NK-92 treated with Interleukin-12 subunit alpha and Interleukin-12 subunit beta, amount 100 ng/mL, for 24 hours (cell line): ENCODE data around the gene GDF3.
"Not testable (repeated sequence)": the region's sequence is repeated elsewhere in the genome, so short reads cannot be mapped to it uniquely, and the experiment has no call there.

ENCODE experiments used
- DNase-seq: peaks from one replicate; lab custom pipeline; 2025; lab: John Stamatoyannopoulos, UW

GDF3 gene

GRCh38 chr12:7667125-7667524, 28.4 kb downstream of the GDF3 start:
- no peak for DNase-seq

DNA sequence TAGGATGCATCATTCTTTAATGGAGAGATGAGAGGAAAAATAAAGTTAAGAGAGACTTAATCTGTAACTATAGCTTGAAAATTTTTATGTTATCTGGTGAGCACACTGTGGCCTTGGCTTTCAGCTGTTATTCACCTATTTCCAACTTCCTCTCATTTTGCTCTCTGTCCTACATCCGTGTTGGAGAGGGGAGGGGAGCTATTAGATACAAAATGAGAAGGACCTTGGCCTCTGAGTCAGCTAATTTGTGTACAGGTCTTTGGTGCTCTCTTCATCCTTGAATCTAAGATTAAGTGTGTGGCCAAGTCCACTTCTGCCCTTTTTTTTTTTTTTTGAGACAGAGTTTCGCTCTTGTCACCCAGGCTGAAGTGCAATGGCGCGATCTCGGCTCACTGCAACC, 29.0 kb downstream of the GDF3 start:
- DNase-seq: no peak

- DNase-seq: no peak
These were observed 33.8 kb downstream of the GDF3 start for GRCh38 chr12:7661741-7662140.

GRCh38 chr12:7656121-7656520, 39.5 kb downstream of the GDF3 start:
- no peak for DNase-seq

DNA sequence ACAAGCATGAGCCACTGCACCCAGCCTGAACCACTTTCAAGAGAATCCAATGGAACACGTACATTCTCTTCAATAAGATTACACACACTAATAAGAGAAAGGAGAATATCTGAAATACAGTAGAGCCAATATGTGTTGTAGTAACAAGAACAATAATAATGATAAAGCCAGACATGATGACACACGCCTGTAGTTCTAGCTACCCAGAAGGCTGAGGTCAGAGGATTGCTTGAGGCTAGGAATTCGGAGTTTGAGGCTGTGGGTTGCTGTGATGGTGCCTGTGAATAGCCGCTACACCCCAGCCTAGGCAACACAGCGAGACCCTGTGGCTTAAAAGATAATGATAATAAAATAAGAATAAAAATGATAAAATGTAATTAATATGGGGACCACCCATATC, 45.5 kb downstream of the GDF3 start:
- DNase-seq: no peak

DNA sequence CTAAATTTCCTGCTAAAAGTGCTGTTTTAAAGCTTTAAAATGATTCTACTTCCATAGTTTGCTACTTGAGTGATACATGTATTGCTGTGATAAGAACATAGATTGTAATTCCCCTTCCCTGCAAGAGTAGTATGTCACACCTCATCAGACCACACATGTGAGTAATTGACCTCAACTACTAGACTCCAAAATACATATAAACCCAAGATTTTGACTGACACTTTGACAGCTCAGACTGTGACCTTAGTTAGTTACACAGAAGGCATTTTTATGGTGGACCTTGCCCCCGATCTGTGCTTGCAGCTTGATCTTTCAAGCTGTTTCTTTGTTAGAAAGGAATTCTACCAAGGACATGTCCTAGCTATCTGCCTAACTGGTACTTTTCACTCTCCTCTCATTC, 48.5 kb downstream of the GDF3 start:
- no peak for DNase-seq

- no peak for DNase-seq
These were observed 49.4 kb downstream of the GDF3 start for GRCh38 chr12:7646178-7646475.

DNA sequence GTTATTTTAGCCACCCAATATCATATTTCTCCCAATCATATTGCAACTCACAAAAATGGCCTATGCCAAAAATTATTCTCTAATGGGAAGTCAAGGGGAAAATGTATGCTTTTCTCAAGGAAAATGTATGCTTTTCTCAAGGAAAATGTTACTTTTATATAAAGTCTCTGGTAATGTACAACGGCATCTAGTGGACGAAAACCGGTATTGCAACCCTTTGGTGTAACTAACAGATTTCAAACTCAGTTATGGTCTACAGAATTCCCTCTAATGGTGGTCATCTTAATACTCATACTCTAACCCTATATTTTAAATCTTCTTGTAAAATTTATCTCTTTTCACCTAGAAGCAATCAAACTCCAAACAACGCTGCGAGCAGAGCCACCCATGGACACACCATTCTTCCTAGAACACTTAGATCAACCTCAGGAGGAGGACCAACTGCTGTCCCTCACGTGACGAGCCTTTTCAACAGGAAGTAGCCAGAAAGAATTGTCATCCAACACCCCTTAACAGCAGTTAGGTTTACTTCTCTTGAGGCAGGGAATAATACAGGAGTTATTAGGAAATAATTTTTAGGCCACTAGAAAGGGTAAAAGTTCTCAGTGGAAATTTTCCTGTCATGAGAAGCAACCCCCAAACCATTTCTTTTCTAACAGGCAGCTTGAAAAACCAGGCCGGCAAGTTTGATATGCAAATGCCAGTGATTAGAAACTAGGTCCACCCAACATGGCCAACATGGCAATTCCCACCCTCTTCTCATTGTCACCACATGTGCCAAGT, 50.0 kb downstream of the GDF3 start:
- no peak for DNase-seq

- no peak for DNase-seq
These were observed 52.7 kb downstream of the GDF3 start for GRCh38 chr12:7642876-7643309.

GRCh38 chr12:7642287-7642686, 53.3 kb downstream of the GDF3 start:
- DNase-seq: no peak

DNA sequence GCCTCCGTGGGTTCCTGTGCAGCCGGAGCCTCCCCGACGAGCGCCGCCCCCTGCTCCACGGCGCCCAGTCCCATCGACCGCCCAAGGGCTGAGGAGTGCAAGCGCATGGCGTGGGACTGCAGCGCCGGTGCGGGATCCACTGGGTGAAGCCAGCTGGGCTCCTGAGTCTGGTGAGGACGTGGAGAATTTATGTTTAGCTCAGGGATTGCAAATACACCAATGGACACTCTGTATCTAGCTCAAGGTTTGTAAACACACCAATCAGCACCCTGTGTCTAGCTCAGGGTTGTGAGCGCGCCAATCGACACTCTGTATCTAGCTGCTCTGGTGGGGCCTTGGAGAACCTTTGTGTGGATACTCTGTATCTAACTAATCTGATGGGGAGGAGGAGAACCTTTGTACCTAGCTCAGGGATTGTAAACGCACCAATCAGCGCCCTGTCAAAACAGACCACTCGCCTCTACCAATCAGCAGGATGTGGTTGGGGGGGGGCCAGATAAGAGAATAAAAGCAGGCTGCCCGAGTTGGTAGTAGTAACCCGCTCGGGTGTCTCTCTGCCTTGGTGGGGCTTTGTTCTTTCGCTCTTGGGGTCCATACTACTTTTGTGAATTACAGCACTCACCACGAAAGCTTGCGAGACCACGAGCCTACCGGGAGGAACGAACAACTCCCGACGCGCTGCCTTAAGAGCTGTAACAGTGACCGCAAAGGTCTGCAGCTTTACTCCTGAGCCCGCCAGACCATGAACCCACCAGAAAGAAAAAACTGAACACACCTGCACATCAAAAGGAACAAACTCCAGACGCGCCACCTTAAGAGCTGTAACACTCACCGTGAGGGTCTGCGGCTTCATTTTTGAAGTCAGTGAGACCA, 55.2 kb downstream of the GDF3 start:
- not testable (repeated sequence) for DNase-seq
